ENCODE results near the gene TEAD2.

- TF ChIP-seq POLR2A (IDR thresholded peaks at IDR 0.05) (no peak), CTCF (IDR thresholded peaks at IDR 0.05) (no peak)
These were observed 13.7 kb downstream of the TEAD2 start for GRCh38 chr19:49348305-49349189.

All from body of pancreas (tissue), 4 donors.